Activated T-helper 1 cell treated with anti-CD3 and anti-CD28 coated beads, Interleukin-2, amount 50 U/mL, for 16 hours (primary cell): Measurements from ENCODE around the gene SEMA6D.

ENCODE experiments used
- DNase-seq, 2 donors: peaks; one replicate each; pipeline ENCODE4 v3.0.0-alpha.2; 2020; ENCODE audit warnings: low read depth in 1 of 2, low spot score in 1 of 2

Gene SEMA6D

DNA sequence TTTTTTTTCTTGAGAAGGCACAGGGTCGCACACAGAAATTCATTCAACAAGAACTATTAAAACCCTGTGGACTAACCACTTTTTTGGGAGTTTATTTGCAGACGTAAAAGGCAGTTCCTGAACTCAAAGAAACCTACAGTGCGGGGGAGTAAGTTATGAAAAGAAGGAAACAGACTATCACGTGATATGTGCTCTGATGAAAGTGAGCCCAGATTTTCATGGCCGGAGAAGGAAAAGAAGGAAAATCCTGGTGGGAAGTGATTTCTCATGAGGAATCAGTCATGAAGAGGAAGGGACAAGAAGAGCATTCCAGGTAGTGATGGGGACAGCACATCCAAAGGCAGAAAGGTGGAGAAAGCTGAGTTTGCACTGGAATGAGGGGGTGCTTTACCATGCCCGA is 26.1 kb downstream of the SEMA6D start:
- DNase-seq = no peak

DNA sequence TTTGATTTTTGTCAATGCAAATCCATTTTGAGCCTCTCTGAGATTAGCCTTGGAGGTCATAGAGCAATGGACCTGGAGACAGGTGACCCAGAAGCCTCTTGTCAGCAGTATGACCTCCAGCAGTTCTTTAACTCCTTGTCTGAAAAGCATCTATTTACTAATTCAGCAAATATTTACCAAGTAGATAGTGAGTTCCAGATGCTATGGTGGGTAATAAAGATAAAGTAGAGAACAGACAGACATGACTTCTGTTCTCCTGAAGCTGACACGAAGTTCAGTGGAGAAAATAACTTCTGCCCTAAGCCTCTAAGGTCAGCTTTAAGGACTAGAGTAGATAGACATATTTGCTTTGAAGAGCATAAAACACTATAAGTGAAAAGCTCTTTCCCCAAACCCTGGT is 26.6 kb downstream of the SEMA6D start:
- DNase-seq = no peak

GRCh38 chr15:47744496-47744895 is 27.2 kb downstream of the SEMA6D start:
- DNase-seq = no peak

GRCh38 chr15:47744973-47745372 is 27.7 kb downstream of the SEMA6D start:
- no peak for DNase-seq

GRCh38 chr15:47746516-47746915 is 29.2 kb downstream of the SEMA6D start:
- no peak for DNase-seq

GRCh38 chr15:47750030-47750739 is 32.9 kb downstream of the SEMA6D start:
- no peak for DNase-seq

DNA sequence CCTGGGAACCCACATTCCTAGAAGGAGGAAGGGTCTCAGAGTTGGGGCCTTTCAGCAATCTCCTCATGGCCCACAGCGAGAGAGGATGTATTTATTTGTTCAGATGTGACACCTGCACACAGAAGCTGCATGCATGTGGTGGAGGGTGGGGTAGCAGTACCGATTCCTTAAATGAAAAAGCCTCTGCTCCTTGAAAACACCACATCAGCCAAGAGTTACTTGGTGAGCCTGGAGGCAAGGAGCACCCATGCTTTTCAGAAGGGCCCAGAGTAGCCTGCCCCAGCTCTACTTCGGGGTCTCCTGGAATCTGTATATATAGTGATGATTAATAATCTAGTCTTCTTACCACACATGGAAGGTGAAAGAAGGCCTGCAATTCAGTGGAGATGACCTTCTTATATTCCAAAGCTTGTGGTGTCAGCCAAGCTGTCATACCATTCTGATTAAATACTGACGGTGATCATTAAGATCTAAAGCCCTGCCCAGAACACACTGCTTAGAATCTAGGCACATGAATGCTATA is 33.5 kb downstream of the SEMA6D start:
- DNase-seq = no peak

DNA sequence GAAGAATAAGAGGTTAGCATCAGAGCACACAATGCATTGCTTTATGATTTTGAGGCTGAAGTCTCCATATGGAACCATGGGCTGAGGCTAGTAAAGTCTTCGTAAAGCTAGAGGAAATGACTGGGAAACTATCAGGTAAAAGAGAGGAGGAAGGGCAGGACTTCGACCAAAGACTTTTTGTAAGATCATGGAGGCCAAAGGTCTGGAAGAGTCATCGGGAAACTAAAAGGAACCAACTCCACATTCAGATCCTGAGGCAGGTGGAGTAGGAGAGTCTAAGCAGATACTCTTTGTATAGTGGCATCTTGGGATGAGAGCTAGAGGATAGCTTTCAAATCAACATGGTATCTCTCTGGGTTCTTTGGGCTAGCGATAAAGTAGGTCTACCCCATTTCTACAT is 36.3 kb downstream of the SEMA6D start:
- DNase-seq = no peak

DNA sequence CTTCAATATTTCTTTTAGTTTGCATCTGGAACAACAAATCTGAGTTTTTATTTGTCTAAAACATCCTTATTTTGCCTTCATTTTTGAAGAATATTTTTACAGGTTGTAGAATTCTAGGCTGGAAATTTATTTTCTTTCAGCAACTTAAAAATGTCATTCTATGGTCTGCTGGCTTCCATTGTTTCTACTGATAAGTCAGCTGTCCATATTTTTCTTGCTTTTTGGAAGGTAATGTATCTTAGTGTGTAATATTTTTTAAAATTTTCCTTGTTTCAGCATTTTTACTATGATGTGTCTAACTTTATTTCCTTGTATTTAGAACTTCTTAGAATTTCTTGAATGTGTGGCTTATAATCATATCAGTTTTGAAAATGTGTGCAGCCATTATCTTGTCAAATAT is 37.0 kb downstream of the SEMA6D start:
- no peak for DNase-seq

DNA sequence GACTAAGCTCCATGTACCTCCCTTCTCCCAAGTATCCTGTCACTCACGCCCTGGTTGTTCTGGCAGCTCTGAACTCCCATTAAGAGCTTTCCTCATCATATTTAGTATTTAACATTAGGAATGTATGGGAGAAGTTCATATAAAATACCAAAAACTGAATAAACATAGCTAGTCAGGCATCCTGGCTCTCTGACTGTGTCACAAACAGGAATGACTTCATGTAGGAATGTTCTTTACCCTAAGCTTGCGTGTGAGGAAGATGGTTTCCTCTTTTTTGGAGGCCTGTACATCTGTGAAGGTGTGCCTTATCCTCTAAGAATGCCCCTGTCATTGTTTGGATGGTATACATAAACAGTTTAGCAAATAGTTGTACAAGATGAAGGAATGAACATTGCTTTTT is 38.6 kb downstream of the SEMA6D start:
- no peak for DNase-seq

DNA sequence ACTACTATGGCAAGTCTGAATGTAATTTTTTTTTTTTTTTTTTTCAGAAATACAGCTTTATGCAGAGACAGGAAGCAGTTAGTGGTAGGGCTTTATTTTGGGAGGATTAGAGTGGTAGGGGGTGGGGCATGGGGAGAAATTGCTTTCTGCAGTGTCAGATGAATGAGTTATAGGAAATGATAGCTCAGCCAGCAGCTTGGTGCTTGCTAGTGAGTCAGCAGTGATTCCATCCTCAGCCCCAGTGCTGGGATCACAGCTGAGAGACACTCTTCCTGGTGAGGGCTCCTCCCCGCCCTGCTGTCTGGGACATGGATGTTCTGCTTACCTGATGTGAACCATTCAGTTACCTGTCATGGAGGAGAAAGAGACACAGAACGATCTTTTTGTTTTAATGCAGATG is 39.6 kb downstream of the SEMA6D start:
- DNase-seq = no peak

- DNase-seq = no peak
These were observed 40.0 kb downstream of the SEMA6D start for GRCh38 chr15:47757331-47757730.

- no peak for DNase-seq
These were observed 45.3 kb downstream of the SEMA6D start for GRCh38 chr15:47762621-47763020.

GRCh38 chr15:47764666-47765065 is 47.4 kb downstream of the SEMA6D start:
- no peak for DNase-seq

- DNase-seq = no peak
These were observed 49.1 kb downstream of the SEMA6D start for GRCh38 chr15:47766406-47766805.

GRCh38 chr15:47767035-47767434 is 49.7 kb downstream of the SEMA6D start:
- no peak for DNase-seq

GRCh38 chr15:47768735-47769134 is 51.4 kb downstream of the SEMA6D start:
- no peak for DNase-seq

DNA sequence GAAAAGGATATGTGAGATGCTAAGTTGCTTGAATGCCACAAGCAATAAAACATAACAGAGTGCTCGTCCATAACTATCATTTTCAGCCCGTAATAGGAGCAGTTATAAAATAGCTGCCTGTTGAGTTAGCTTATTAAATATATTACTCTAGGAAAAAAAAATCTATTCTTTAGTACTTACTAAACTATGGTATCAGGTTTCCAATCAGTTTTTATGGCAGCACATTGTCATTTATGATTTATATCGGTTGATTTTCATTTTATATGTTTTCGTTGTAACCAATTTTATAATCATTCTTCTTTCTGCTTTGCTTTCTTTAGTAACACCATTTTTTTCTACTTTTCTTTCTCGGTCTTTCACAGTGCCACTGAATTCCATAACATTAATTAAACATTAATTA is 51.9 kb downstream of the SEMA6D start:
- no peak for DNase-seq

GRCh38 chr15:47773143-47773542 is 55.8 kb downstream of the SEMA6D start:
- DNase-seq = no peak

DNA sequence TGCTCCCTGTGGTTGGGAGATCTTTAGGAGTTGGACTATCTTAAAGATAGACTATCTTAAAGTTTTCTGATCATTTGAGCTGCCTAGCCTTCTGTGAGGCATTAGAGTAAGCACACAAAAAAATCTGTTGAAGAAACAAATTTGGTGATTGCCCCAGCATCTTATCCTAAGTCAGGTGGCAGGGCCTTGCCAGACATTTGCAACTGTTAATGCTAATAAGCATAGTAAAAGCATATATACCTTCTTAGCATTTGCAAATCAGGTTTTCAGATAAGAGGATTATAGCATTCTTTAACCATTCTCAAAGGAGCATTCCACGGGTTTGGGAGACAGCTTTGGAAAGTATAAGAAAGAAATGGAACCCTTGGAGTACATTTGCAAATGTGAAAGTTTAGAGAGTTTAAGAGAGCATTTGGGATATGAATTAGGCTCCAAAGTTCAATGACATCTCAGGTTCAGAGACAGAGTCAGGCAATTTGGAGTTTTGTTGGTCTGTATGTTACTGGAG is 61.0 kb downstream of the SEMA6D start:
- no peak for DNase-seq

GRCh38 chr15:47780971-47781370 is 63.7 kb downstream of the SEMA6D start:
- no peak for DNase-seq

DNA sequence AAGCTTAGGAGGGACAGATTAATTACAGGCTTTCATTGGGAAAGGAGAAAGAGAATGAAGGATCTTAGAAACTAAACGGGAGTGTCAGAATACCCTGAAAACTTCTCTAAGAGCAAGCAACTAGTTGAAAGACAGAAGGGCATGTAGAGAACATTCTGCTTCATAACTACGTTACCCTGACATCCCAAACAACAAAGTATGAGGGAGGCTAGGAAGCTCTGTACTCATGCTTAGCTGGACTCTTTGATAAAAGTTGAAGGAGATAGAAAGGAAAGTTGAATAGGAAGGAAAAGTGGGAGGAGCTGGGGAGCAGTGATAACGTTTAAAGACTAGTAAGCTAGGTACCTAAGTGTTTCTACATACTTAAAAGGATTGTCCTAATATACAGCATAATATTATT is 64.2 kb downstream of the SEMA6D start:
- DNase-seq = no peak

- no peak for DNase-seq
These were observed 67.5 kb downstream of the SEMA6D start for GRCh38 chr15:47784820-47785219.
